Midbrain (tissue), 1 donor: ENCODE results near the gene USP34.
"Not testable (repeated sequence)": the region's sequence is repeated elsewhere in the genome, so short reads cannot be mapped to it uniquely, and the experiment has no call there.

Experiments
- DNase-seq: peaks from one replicate; lab custom pipeline; 2025; lab: John Stamatoyannopoulos, UW

The USP34 gene

DNA sequence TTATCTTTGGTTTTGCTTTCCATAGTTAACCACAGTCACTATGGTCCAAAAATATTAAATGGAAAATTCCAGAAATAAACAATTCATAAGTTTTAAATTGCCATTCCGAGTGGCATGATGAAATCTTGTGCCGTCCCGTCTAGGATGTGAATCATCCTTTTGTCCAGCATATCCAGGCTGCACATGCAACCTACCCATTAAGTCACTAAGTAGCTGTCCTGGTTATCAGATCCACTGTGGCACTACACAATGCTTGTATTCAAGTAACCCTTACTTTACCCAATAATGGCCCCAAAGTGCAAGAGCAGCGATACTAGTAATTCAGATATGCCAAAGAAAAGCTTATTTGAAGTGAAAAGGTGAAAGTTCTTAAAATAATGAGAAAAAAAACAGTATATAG, 10.7 kb downstream of the USP34 start:
- DNase-seq, result no peak

DNA sequence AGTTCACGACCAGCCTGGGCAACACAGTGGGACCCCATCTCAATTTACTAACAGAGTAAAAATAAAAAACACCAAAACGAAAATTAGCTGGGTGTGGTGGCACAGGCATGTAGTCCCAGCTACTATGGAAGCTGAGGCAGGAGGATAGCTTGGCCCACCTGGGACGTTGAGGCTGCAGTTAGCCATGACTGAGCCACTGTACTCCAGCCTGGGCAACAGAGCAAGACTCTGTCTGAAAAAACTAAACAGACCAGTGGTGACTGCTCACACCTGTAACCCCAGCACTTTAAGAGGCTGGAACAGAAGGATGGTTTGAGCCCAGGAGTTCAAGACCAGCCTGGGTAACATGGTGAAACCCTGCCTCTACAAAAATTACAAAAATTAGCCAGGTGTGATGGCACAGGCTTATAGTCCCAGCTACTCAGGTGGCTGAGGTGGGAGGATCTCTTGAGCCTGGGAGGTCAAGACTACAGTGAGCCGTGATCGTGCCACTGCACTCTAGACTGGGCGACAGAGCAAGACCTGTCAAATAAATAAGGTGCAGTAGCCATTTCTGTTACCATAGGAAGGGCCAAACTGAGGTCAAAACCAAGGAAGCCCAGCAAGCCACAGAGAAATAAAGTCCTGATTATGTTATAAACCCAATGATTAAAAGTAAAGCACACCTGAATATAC, 14.0 kb downstream of the USP34 start:
- no peak for DNase-seq

DNA sequence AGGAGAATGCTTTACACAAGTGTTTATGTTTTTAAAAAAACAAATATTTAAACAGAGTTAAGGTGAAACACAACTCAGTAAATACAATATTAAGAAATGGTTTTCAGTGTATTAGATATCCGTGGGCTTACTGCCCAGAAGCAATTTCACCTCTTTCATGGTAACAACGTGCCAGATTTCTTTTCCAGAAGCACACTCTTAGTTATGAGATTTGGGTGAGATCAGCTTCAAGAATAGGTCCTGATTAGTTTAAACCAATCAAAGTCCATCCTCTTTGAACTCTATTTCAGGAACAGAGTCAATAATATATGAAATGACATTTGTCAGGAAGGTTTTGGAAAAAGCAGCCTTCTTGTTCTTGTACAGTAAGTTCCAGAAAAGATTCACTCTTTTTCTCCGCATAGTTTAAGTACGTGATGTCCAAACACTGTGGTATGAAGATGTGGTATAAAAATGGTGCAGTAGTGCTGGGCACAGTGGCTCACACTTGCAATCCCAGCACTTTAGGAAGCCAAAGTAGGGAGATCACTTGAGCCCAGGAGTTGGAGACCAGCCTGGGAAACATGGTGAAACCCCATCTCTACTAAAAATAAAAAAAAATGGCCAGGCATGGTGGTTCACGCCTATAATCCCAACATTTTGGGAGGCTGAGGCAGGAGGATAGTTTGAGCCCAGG, 14.7 kb downstream of the USP34 start:
- no peak for DNase-seq

DNA sequence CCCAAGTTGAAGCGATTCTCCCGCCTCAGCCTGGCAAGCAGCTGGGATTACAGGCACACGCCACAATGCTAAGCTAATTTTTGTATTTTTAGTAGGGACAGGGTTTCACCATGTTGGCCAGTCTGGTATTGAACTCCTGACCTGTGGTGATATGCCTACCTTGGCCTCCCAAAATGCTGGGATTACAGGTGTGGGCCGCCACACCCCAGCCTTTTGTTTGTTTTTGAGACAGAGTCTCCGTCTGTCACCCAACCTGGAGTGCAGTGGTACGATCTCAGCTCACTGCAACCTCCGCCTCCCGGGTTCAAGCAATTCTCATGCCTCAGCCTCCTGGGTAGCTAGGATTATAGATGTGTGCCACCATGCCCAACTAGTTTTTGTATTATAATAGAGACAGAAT, 15.9 kb downstream of the USP34 start:
- DNase-seq, result not testable (repeated sequence)

DNA sequence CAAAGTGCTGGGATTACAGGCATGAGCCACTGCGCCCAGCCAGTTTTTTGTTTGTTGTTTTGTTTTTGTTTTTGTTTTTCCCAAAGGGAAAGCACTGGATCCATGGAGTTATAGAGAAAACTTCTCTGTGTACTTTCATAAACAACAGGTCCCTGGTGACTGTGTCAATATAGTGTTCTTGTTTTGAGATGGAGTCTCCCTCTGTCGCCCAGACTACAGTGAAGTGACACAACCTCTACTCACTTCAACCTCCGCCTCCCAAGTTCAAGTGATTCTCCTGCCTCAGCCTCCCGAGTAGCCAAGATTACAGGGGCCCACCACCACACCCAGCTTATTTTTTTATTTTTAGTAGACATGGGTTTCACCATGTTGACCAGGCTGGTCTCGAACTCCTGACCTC, 16.5 kb downstream of the USP34 start:
- no peak for DNase-seq

DNA sequence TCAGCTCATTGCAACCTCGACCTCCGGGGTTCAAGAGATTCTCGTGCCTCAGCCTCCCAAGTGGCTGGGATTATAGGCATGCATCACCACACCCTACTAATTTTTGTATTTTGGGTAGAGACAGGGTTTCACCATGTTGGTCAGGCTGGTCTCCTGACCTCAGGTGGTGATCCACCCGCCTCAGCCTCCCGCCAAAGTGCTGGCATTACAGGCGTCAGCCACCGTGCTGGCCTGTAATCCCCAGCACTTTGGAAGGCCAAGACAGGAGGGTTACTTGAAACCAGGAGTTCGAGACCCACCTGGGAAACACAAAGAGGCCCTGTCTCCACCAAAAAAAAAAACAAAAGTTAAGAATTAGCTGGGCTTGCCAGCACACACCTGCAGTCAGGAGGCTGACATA, 18.5 kb downstream of the USP34 start:
- DNase-seq, result no peak

DNA sequence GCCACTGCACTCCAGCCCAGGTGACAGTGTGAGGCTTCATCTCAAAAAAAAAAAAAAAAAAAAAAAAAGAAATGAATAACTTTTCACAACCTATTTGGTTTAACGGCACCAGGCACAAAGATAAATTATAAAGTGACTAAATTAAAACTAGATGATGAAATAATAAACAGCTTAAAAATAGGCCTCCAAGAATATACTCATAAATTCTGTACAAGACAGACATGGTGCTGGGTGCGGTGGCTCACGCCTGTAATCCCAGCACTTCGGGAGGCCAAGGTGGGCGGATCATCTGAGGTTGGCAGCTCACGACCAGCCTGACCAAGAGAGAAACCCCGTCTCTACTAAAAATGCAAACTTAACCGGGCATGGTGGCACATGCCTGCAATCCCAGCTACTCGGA, 19.7 kb downstream of the USP34 start:
- DNase-seq, result no peak

DNA sequence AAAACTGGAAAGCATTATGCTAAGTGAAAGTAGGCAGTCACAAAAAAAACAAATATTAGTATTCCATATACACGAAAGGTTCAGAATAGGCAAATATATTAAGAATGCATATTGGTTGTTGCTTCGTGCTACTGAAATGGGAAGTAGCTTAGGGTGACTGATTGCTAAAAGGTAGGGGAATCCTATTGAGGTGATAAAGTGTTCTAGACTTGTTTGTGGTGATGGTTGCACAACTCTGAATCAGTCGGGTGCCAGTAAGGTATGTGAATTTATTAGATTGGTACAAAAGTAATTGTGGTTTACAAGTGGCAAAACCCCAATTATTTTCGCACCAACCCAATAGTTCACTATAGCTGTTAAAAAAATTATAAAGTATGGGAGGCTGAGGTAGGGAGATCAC, 20.7 kb downstream of the USP34 start:
- no peak for DNase-seq

DNA sequence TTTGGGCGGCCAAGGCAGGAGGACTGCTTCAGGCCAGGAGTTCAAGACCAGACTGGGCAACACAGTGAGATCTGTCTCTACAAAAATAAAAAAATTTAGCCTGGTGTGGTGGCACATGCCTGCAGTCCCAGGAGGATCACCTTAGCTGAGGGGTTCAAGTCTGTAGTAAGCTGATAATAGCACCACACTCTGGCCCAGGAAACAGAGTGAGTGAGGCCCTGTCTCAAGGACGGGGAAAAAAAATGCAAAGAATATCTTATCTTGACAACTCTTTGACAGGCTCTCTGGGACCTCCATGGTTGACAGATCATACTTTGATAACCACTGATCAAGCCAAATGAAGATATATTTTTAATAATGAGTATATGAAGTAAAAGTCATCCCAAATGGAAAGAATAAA, 22.7 kb downstream of the USP34 start:
- DNase-seq, result no peak

DNA sequence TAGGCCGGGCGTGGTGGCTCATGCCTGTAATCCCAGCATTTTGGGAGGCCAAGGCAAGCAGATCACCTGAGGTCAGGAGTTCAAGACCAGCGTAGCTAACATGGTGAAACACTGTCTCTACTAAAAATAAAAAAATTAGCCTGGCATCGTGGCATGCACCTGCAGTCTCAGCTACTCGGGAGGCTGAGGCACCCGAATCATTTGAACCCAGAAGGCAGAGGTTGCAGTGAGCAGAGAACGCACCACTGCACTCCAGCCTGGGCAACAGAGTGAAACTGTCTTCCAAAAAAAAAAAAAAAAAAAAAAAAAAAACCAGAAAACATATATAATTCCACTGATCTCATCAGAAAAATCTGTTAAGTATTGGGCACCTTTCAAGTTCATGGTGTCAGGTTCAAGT, 23.9 kb downstream of the USP34 start:
- DNase-seq, result not testable (repeated sequence)

DNA sequence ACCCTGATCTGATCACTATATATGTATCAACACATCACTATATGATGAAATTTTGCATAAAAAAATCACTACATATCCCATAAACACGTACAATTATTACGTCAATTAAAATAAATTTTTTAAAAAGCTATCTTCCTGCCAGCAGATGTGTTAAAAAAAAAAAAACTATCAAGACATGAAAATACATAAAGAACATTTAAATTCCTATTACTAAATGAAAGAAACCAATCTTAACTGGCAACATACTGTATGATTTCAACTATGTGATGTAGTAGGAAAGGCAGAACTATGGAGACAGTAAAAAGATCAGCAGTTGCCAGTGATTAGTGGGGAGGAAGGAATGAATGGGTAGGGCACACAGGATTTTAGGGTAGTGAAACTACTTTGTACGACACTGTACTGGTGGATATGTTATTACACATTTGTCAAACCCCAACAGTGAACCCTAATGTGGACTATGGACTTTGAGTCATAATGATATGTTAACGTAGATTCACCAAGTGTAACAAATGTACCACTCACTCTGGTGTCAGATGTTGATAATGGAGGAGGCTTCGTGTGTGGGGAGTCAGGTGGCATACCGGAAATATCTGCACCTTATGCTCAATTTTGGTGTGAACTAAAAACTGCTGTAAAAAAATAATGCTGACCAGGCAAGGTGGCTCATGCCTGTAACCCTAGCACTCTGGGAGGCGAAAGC, 27.4 kb downstream of the USP34 start:
- no peak for DNase-seq

DNA sequence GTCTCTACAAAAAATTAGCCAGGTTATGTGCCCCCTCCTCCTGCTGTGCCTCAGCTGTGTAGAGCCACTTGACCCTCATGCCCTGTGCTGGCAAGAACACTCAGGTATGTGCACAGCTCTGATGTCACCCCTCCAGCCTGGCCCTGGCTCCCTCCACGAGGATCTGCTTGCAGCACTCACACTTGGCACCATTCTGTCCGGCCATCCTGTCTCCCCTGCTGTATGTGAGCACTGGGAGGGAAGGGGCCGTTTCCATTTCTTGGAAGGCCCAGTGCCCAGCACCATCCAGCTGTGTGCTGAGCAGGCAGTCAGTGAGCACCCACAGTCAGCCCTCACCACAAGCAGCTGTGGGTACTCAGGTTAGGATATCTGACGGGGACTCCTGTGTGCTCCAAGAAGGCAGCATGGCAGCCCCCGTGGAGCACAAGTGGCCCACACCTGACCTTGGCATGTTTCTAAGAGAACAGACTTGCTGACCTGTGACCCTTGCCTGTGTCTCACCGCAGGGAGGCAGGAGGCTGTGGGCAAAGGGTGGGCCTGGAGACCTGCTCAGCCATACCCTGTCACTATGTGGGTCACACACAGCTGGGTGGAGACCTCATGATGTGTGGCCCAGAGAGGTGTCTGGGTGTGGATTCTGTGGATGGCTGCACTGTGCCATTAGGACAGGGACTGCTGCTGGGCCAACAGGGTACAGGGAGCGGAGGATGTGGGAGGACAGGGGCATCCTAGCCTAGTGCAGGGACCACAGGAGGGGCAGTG, 31.5 kb downstream of the USP34 start:
- no peak for DNase-seq

DNA sequence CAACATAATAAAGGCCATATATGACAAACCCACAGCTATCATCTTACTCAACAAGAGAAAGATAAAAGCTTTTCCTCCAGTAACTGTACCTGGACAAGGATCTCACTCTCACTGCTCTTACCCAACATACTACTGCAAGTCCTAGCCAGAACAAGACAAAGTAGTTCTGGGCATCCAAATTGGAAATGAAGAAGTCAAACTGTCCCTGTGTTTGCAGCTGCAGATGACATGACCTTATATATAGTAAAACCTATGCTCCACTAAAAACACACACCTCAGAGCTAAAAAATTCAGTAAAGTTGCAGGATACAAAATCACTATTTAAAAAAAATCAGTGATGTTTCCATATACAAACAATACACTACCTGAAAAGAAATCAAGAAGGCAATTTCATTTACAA, 32.2 kb downstream of the USP34 start:
- DNase-seq, result no peak

DNA sequence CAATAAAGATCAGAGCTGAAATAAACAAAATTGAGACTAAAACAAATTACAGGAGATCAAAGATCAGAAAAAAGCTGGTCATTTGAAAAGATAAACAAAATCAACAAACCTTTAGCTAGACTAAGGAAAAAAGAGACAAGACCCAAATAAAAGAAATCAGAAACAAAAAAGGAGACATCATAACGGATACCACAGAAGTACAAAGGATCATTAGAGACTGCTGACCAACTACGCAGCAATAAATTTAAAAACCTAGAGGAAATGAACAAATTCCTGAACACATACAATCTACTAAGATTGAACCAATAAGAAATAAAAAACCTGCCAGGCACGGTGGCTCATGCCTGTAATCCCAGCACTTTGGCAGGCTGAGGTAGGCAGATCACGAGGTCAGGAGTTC, 33.7 kb downstream of the USP34 start:
- no peak for DNase-seq

DNA sequence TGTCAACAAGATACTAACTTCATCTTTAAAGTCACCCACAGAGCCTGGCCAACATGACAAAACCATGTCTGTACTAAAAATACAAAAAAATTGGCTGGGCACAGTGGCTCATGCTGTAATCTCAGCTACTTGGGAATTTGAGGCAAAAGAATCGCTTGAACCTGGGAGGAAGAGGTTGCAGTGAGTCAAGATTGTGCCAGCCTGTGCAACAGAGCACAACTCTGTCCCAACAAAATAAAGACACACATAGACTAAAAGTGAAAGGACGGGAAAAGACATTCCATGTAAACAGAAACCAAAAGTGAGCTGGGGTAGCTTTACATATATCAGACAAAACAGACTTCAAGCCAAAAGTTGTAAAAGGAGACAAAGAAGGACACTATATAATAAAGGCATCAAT, 34.8 kb downstream of the USP34 start:
- DNase-seq, result no peak

DNA sequence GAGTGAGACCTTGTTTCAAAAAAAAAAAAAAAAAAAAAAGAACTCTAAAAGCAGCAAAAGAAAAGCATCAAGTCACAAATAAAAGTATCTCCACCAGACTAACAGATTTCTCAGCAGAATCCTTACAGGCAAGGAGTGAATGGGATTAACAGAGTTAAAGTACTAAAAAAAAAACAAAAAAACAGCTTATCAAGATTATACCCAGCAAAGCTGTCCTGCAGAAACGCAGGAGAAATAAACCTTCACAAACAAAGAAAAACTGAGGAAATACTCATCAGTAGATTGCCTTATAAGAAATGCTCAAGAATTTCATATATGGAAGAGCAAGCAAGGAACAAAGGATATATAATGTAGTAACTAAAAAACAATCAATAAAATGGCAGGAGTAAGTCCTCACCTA, 35.6 kb downstream of the USP34 start:
- no peak for DNase-seq

DNA sequence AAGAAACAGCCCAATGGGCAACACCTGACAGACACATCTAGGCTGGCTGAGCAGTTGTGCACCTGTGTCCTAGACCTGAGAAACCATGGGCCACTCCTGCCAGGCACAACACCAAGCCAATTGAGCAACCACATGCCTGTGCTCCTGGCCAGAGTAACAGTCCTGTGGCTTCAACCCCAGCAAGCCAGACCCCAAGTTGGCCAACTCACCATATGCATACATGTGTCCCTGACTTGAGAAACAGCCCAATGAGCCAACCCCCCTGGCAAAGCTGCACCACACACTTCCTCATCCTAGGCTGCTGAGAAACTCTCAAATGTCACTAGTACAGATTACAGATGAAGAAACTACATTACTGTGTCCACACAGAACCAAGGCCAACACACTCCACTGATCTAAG, 36.6 kb downstream of the USP34 start:
- DNase-seq, result no peak

DNA sequence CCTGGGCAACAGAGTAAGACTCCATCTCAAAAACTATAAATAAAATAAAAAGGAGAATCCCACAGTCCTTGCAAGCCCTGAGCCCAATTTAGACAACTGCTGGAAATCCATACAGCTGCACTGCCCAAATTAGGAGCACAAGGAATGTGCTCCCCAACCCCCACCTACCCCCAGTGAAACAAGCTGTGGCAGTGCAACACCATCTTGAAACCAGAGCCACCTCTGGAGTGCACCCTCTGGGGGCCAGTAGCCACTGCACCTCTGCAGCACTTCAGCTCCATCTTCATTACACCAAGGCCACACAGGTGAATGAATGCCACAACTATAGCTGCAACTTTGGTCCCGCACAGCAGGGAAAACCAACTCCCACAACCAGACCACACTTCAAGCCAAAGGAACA, 37.3 kb downstream of the USP34 start:
- no peak for DNase-seq

DNA sequence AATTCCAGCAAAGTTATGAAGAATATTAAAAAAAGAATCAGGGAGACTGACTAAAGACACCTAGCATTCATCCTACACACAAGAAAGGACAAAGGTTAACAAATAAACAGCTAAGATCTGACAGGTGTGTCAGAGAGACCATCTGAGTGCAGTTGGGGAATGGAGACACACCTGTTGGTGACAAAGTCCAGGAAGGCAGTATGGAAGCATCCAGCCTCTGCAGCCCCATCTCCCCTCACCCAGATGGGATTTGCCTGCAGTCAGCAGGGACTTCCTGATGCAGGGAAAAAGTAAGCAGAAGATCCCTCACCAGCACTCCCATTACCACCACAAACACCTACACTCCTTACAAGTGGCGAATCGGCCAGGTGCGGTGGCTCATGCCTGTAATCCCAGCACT, 37.9 kb downstream of the USP34 start:
- no peak for DNase-seq

DNA sequence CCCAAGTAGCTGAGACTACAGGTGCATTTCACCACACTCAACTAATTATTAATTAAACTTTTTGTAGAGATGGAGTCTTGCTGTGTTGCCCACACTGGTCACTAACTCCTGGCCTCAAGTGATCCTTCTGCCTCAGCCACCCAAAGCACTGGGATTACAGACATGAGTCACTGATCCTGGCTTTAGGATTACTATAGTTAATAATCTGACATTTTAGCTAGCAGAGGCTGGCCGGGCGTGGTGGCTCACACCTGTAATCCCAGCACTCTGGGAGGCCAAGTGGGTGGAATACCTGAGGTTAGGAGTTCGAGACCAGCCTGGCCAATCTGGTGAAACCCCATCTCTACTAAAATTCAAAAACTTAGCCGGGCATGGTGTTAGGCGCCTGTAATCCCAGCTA, 39.5 kb downstream of the USP34 start:
- DNase-seq, result no peak

DNA sequence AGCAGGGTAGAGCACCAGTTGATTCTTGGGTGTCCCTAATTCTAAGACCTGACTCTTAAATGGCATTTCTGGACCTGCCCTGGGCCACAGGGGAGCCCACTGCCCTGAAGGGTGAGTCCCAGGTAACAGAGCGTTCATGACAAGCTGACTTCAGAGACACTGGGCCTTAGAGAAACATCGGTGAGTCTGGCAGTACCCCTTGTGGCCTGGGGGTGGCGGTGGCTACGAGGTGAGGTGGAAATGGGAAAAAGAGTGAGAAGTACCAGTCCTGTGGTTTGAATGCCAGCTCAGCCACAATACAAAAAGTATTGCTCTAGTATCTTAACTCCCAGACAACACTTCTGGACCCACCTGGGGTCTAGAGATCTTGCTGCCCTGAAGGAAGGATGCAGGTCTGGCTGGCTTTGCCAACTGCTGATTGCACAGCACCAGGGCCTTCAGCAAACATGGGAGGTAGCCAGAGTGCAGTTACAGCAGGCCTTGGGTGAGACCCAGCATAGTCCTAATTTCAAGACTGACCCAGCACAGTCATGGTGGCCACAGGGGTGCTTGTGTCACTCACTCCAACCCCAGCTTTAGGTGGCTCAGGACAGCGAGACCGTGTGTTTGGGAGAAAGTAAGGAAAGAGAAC, 44.5 kb downstream of the USP34 start:
- DNase-seq, result no peak

DNA sequence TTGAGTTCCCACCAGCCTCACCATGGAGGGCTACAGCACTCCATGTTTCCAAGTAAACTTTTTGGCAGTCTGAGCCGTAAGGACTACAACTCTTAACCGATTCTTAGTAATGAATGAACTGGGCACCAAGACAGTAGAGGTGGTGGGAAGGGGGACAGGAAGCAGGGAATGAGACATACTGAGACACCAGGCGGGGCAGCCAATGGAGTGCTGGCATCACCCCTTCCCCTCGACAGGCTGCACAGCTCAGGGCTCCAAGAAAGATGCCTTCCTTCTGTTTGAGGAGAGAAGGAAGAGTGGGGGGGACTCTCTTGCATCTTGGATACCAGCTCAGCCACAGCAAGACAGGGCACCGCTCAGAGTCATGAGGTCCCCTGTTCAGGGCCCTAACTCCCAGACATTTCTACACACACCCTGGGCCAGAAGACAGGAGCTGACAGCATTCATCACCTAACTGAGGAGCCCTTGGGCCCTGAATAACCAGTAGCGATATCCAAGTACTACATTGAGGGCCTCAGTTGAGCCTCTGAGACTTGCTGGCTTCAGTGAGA, 45.2 kb downstream of the USP34 start:
- no peak for DNase-seq
